Stimulated activated naive CD8-positive, alpha-beta T cell treated with anti-CD3 and anti-CD28 coated beads, Interleukin-15, Interleukin-2, amounts not matched to agents 100 ng/mL and 50 ng/mL, for 24 hours (primary cell): Measurements from ENCODE around the gene ALOX15B.
"Not testable (repeated sequence)": the region's sequence is repeated elsewhere in the genome, so short reads cannot be mapped to it uniquely, and the experiment has no call there.

Source experiments
- H3K27ac Mint-ChIP-seq: one replicate; pipeline ENCODE4 v1.8.0; 2021; ENCODE audit warnings: mild to moderate bottlenecking, mixed read lengths
- H3K27me3 Mint-ChIP-seq: one replicate; pipeline ENCODE4 v1.8.0; 2021; ENCODE audit warnings: mixed read lengths
- H3K36me3 Mint-ChIP-seq: one replicate; pipeline ENCODE4 v1.8.0; 2021; ENCODE audit warnings: low read depth, mixed read lengths
- H3K4me1 Mint-ChIP-seq: one replicate; pipeline ENCODE4 v1.8.0; 2021; ENCODE audit warnings: low read depth, mixed read lengths
- H3K4me3 Mint-ChIP-seq: one replicate; pipeline ENCODE4 v1.8.0; 2021; ENCODE audit warnings: mild to moderate bottlenecking, mixed read lengths
- H3K9me3 Mint-ChIP-seq: one replicate; pipeline ENCODE4 v1.8.0; 2021; ENCODE audit warnings: mixed read lengths

ALOX15B gene

GRCh38 chr17:8073627-8074484, 35.0 kb downstream of the ALOX15B start:
- Mint-ChIP-seq H3K4me3 (peak overlapping the region; percentile 71), H3K36me3 (no peaks in the 10 kb centered on the region), H3K9me3 (no peaks in the 10 kb centered on the region), H3K27ac (peak overlapping the region; percentile 63), H3K27me3 (peaks cover 45% of the 10 kb centered on the region), H3K4me1 (peaks cover 22% of the 10 kb centered on the region)

GRCh38 chr17:8074554-8074953, 35.7 kb downstream of the ALOX15B start:
- peaks cover 26% of the 10 kb centered on the region for H3K4me1 Mint-ChIP-seq

DNA sequence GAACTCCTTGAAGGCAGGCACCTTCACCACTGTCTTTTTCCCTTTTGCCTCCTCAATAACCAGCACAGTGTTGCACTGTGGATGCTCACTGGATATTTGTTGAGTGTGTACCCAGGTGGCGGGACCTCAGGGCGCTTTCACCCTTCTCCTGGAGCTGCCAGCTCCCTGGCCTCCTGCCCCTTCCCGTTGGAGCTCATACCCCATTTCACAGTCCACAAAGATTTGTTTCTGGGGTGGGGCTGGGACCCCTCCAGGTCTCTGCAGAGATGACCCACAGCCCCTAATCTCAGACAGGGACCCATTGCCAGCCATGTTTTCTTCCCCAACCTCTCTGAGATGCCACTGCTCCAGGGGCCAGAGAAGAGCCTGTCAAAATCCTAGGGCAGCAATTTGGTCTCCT, 36.2 kb downstream of the ALOX15B start:
- Mint-ChIP-seq H3K4me1 (peaks cover 26% of the 10 kb centered on the region), H3K4me3 (no peak overlapping the region), H3K27me3 (peaks cover 45% of the 10 kb centered on the region), H3K27ac (no peak overlapping the region), H3K36me3 (no peaks in the 10 kb centered on the region), H3K9me3 (no peaks in the 10 kb centered on the region)

More at GRCh38 chr17:8074554-8074953, 35.7 kb downstream of the ALOX15B start:
- no peaks in the 10 kb centered on the region for H3K9me3 Mint-ChIP-seq
- H3K27ac Mint-ChIP-seq: no peak overlapping the region
- H3K36me3 Mint-ChIP-seq: no peaks in the 10 kb centered on the region
- no peak overlapping the region for H3K4me3 Mint-ChIP-seq
- peaks cover 45% of the 10 kb centered on the region for H3K27me3 Mint-ChIP-seq

GRCh38 chr17:8075574-8076342, 36.9 kb downstream of the ALOX15B start:
- Mint-ChIP-seq H3K27me3 (peaks cover 40% of the 10 kb centered on the region), H3K9me3 (no peaks in the 10 kb centered on the region), H3K4me3 (no peak overlapping the region), H3K27ac (no peak overlapping the region), H3K36me3 (no peaks in the 10 kb centered on the region), H3K4me1 (peaks cover 30% of the 10 kb centered on the region)

DNA sequence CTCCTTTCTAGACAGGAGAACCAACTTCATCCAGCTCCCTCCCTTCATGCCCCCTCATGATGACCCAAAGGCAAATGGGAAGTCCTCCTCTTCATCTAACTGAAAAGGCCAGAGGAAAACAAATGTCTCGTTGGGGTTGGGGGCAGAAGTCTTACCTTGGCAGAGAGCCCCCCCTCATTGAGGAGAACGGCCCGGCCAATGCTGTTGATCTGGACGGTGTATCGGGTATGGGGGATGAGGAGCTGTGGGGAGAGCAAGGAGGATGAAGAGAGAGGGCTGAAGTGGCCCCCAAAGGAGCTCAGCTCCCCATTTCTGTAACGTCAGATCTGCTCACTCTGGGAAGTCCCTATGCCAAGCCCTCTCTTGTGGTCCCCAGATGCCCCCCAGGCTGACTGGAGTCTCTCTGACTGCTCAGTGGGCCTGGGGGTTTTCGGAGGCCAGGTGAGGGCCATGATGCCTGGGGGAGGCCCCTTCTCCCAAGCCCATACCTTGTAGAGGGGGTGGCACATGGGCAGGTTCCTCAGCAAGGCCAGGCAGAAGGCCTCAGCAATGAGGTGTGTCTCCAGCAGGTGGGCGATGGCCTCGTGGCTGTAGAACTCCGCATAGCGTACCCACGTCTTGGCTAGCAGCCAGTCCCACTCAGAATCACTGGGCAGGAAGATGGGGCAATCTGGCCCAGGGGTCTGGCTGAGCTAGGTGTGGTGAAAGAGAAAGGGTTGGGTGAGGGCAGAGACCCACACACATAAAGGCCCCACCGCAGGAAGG, 37.8 kb downstream of the ALOX15B start:
- H3K27ac Mint-ChIP-seq: no peak overlapping the region
- no peaks in the 10 kb centered on the region for H3K9me3 Mint-ChIP-seq
- H3K4me1 Mint-ChIP-seq: peaks cover 32% of the 10 kb centered on the region
- H3K27me3 Mint-ChIP-seq: peaks cover 32% of the 10 kb centered on the region
- peaks cover 8% of the 10 kb centered on the region for H3K36me3 Mint-ChIP-seq
- H3K4me3 Mint-ChIP-seq: no peak overlapping the region

- not testable (repeated sequence) for H3K9me3 Mint-ChIP-seq, H3K4me3 Mint-ChIP-seq, H3K27ac Mint-ChIP-seq
- Mint-ChIP-seq H3K4me1 (peaks cover 24% of the 10 kb centered on the region), H3K27me3 (peaks cover 21% of the 10 kb centered on the region), H3K36me3 (peaks cover 11% of the 10 kb centered on the region)
Observed at GRCh38 chr17:8077939-8078338, 39.1 kb downstream of the ALOX15B start.

GRCh38 chr17:8079291-8080207, 40.7 kb downstream of the ALOX15B start:
- Mint-ChIP-seq H3K4me1 (peaks cover 10% of the 10 kb centered on the region), H3K4me3 (peak overlapping the region; percentile 94), H3K27me3 (peaks cover 9% of the 10 kb centered on the region), H3K27ac (peak overlapping the region; percentile 89), H3K9me3 (no peaks in the 10 kb centered on the region), H3K36me3 (peaks cover 11% of the 10 kb centered on the region)

DNA sequence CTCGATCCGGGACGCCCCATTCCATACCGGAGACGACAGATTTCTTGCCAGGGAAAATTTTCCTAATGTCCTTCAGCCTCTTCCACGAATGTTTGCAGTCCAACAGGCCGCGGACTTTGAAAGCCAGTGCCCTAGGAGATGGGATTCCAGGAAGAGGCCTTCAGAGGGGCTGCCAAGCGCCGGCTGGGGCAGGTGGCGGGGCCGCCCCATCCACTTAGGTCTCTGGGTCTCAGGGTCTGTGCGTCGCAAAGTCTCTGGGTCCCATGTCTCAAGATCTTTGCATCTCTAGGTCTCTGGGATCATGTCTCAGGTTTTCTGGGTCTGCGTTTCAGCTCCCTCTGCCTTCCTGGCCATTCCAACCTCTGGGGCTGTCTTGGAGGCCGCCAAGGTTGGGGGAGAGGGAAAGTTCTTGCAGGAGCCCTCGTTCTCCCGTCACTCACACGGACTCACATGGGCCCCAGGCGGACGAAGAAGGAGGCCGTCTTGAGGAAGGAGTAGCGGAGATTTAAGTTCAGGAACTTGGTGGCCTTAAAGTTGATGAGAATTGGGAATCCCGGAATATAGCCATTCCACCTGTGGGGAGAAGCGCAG, 41.4 kb downstream of the ALOX15B start:
- peaks cover 1% of the 10 kb centered on the region for H3K27me3 Mint-ChIP-seq

DNA sequence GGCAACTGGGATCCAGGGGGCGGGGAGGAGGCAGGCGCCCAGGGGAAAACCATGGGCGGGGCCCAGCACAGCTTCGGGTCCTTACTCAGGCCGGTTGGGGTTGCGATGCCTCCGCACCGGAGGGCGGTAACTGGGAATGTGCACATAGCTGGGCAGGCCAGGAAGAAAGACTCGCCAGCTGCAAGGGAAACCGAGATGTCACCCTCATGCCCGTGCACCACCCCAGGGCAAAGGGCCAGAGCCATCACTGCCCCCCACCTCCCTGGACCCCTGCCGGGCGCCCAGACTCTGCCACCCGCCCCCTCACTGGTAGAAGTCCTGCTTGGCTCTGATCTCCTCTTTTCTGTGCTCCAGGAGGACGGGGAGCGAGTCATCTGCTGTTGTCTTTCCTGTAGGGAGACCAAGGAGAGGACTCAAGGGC, 42.0 kb downstream of the ALOX15B start:
- H3K9me3 Mint-ChIP-seq: no peaks in the 10 kb centered on the region
- peak overlapping the region; percentile 94 for H3K4me3 Mint-ChIP-seq
- peaks cover 11% of the 10 kb centered on the region for H3K36me3 Mint-ChIP-seq
- H3K27ac Mint-ChIP-seq: no peak overlapping the region
- peaks cover 10% of the 10 kb centered on the region for H3K4me1 Mint-ChIP-seq
- H3K27me3 Mint-ChIP-seq: no peaks in the 10 kb centered on the region

More for the DNA sequence above, 41.4 kb downstream of the ALOX15B start:
- Mint-ChIP-seq H3K4me3 (peak overlapping the region; percentile 94), H3K36me3 (peaks cover 11% of the 10 kb centered on the region), H3K4me1 (peaks cover 10% of the 10 kb centered on the region), H3K9me3 (no peaks in the 10 kb centered on the region), H3K27ac (peak overlapping the region; percentile 89)

DNA sequence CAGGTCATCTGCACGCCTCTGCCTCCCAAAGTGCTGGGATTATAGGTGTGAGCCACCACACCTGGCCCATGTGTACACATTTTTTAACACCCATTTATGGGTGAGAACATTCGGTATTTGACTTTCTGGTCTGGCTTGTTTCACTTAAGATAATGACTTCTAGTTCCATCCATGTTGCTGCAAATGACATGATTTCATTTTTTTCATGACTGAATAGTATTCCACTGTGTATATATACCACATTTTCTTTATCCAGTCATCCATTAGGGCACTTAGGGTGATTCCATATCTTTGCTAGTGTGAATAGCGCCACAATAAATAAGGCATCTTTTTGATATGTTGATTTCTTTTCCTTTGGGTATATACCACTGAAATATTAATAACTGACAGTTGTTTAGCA, 43.0 kb downstream of the ALOX15B start:
- H3K4me1 Mint-ChIP-seq: peaks cover 10% of the 10 kb centered on the region
- H3K27me3 Mint-ChIP-seq: no peaks in the 10 kb centered on the region
- H3K27ac Mint-ChIP-seq: no peak overlapping the region
- peaks cover 11% of the 10 kb centered on the region for H3K36me3 Mint-ChIP-seq
- no peaks in the 10 kb centered on the region for H3K9me3 Mint-ChIP-seq
- no peak overlapping the region for H3K4me3 Mint-ChIP-seq

GRCh38 chr17:8082292-8082691, 43.4 kb downstream of the ALOX15B start:
- H3K36me3 Mint-ChIP-seq: peaks cover 11% of the 10 kb centered on the region
- no peak overlapping the region for H3K27ac Mint-ChIP-seq
- no peak overlapping the region for H3K4me3 Mint-ChIP-seq
- H3K27me3 Mint-ChIP-seq: no peaks in the 10 kb centered on the region
- H3K4me1 Mint-ChIP-seq: peaks cover 10% of the 10 kb centered on the region
- H3K9me3 Mint-ChIP-seq: no peaks in the 10 kb centered on the region

GRCh38 chr17:8084250-8084649, 45.4 kb downstream of the ALOX15B start:
- Mint-ChIP-seq H3K27ac (no peak overlapping the region), H3K4me1 (peaks cover 7% of the 10 kb centered on the region), H3K9me3 (no peaks in the 10 kb centered on the region), H3K36me3 (peaks cover 11% of the 10 kb centered on the region), H3K27me3 (peaks cover 7% of the 10 kb centered on the region), H3K4me3 (no peak overlapping the region)

DNA sequence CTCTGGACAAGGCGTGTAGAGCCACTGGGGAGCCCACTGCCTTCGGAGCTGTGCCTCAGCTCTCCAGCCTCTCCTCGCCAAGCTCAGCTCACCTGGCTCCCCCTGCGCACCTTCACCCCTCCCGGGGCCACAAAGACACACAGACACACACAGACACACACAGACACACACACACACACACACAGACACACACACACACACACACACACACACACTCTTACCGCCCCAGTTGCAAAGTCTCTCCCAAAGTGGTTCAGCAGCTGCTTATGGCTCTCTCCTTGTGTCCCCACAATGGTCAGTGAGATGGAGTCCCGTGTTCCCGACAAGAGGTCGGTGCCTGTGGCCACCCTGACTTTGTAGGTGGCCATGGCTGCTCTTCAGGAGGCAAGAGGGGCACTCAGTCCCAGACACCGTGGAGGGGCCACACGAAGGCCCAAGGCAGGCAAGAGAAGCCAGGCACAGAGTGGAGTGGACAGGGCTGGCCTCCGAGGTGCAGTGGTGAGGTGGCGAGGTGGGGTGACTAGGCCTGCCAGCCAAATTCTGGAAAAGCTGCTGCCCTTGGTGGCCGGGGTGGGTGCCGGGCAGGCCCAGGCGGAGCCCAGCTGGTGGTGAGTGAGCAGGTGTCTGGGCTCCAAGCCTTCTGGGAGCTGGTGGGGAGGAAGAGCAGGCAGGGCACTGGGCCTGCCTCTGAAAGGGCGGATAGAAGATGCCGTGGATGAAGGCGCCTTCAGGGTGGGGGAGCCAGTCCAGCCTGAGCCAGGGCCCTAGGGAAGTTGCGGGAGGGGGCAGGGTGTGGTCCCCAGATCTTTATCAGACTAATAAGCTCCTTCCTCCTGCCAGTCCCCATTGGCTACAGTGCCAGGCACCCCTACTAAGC, 48.5 kb downstream of the ALOX15B start, which contains the start of gene ALOX12B:
ALOX12B (minus strand) TSS at position 642 of the 877 bp plus-strand sequence; CDS start at position 368, 274 bp downstream.
- H3K27ac Mint-ChIP-seq: no peak within 1 kb of the TSS

More for the DNA sequence above, 48.5 kb downstream of the ALOX15B start, which contains the start of gene ALOX12B:
- H3K4me1 Mint-ChIP-seq: no peaks in the 10 kb centered on the region
- no peaks in the 10 kb centered on the region for H3K36me3 Mint-ChIP-seq
- no peak within 1 kb of the TSS for H3K4me3 Mint-ChIP-seq
- H3K9me3 Mint-ChIP-seq: no peaks in the 10 kb centered on the region
- peaks cover 12% of the 10 kb centered on the region for H3K27me3 Mint-ChIP-seq
